Right lobe of liver (tissue), 6 donors: ENCODE measurements around the gene BCL2L15. TPM values are rescaled to one million over a fixed set of nuclear protein-coding genes. Genes with fewer than 3 reads are reported as not detected.

Experiments
- ATAC-seq, 4 donors: fragments of 200-7000 bp; cut with Tn5 transposase; one replicate each; pipeline ENCODE4 v1.9.1; 2020; ENCODE audit warnings: mild to moderate bottlenecking in 4 of 4, moderate library complexity in 4 of 4
- DNase-seq, 3 donors: peaks; one replicate each; pipeline ENCODE4 v3.0.0-alpha.2; 2020
- H3K27ac ChIP-seq, 3 donors: fragments of 200-600 bp; one replicate each; pipeline ENCODE4 v1.8.0; 2022
- H3K27me3 ChIP-seq, 2 donors: fragments of 200-600 bp; one replicate each; pipeline ENCODE4 v1.8.0; 2022
- H3K36me3 ChIP-seq, 4 donors: fragments of 200-600 bp; sonication (generic) in 1 of 4; one replicate each; pipeline versions ENCODE4 v1.5.1 to v1.8.0; 2017 to 2022; ENCODE audit warnings: control low read depth in 1 of 4
- H3K4me1 ChIP-seq, 4 donors: fragments of 200-600 bp; sonication (generic) in 1 of 4; one replicate each; pipeline versions ENCODE4 v1.5.1 to v1.8.0; 2017 to 2022; ENCODE audit warnings: control low read depth in 1 of 4
- H3K4me3 ChIP-seq, 3 donors: fragments of 200-600 bp; one replicate each; pipeline ENCODE4 v1.8.0; 2022
- H3K9me3 ChIP-seq, 4 donors: fragments of 200-600 bp; sonication (generic) in 1 of 4; one replicate each; pipeline versions ENCODE4 v1.5.1 to v1.8.0; 2017 to 2022; ENCODE audit warnings: control low read depth in 1 of 4
- POLR2A ChIP-seq: fragments of 450-650 bp; IDR thresholded peaks from one replicate; pipeline ENCODE4 v1.6.1; 2017; ENCODE audit warnings: antibody characterized with exemption, mild to moderate bottlenecking
- WGBS: methylation state at CpG from one replicate; pipeline ENCODE4 v1.1.6; 2018; ENCODE audit warnings: low coverage, low lambda C conversion rate; ENCODE audit not compliant: insufficient coverage; ENCODE audit errors: missing lambda C conversion rate; 5-methylcytosine and 5-hydroxymethylcytosine counted together
- intact Hi-C, 2 donors: fragments of 100-400 bp; cut with DNase I; formaldehyde crosslinking; loops; one replicate each; pipeline versions ENCODE4 v1.11.2 to v1.14.1; 2022
- total RNA-seq, 6 experiments: library from RNA; depleted of rRNA in 2 of 6; stranded (reverse); fragments of >200 nt in 2 of 6; fragmentation: NEBNext Ultra II Directional in 3 of 6; extraction: Animal tissue kit (Norgen Biotek cat#: 25700) in 3 of 6; gene quantifications; one replicate each; pipeline versions ENCODE4 v1.1.0 to v1.2.4, GENCODE V29; 2016 to 2023
- TF ChIP-seq, protein P1 (sequence below), 4 donors: fragments of 200-600 bp in 3 of 4; fragments of 450-650 bp in 1 of 4; IDR thresholded peaks; one replicate each; pipeline versions ENCODE4 v1.5.1 to v1.8.0; 2016 to 2022; ENCODE audit warnings: antibody characterized with exemption in 4 of 4, mild to moderate bottlenecking in 2 of 4
- donor health status: DM: no; HTN: yes; CAD: no.
- donor health status: DM: no; HTN: no; CAD: no.
- donor health status: DM: no; HTN: no; CAD: no.
- donor health status: DM: no; HTN: yes; CAD: no.
- donor health status: DM: no; HTN: yes; CAD: no.

Gene BCL2L15
- total RNA-seq, 6 experiments from 2014 or later, result 0.06 to 0.73 (median 0.13) TPM; not detected in 1

DNA sequence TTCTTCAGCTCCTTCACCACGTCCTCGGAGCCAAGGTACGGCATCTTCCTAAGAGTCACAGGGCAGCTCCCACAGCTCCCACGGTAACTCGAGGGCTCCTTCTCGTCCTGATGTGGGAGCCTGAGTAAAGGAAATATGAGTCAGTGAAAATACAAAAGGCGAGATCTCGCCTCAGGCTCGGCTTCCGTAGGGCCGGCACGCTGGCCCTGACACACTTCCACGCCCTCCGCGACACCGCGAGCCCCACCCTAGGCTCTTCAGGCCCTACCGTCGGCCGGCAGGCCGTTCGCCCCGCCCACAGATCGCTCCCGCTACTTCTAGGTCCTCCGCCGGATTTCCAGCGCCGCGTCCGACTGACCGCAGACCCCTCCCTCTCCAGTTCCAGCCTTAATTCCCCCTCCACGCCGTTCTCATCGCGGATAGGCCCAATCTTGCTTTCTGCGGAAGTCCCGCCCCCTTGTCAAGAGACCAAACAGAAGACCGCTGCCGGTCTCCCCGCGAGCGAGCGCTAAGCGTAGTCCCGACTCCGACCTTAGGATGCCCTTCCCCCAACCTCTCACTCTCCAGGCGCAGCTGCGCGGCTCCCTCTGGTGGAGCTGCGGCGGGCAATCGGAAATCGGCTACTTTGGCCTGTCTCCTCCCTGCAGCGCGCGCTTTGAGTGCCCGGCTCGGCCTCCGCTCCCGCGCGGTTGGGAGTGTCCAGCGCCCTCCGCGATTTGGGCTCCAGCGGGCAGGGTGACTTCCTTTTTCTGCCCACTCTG is 17.5 kb upstream of the BCL2L15 start, which contains the start of the genes AP4B1 and DCLRE1B:
AP4B1 (minus strand) TSS at position 126 of the 761 bp plus-strand sequence; CDS start at position 44, 82 bp downstream.
DCLRE1B (plus strand) TSS at position 653 of the 761 bp plus-strand sequence. CDS start 261 bp downstream, outside the sequence.
- Histone ChIP-seq H3K4me3 (peak within 1 kb of the TSS; percentile 67 to 76 (median 72)), H3K27me3 (no peaks in the 10 kb centered on the region), H3K27ac (peak within 1 kb of the TSS; percentile 87 to 96 (median 94)), H3K36me3 (peaks cover 0 to 6% (median 0%) of the 10 kb centered on the region in 4 donors), H3K4me1 (peaks cover 0 to 13% (median 0%) of the 10 kb centered on the region in 4 donors), H3K9me3 (no peaks in the 10 kb centered on the region)
- under 1% methylated on average over 41 of the region's 67 CpGs for WGBS
- intact Hi-C loops, result no loop called here
- peak; percentile 64 for TF ChIP-seq POLR2A
- TF ChIP-seq, protein P1, sequence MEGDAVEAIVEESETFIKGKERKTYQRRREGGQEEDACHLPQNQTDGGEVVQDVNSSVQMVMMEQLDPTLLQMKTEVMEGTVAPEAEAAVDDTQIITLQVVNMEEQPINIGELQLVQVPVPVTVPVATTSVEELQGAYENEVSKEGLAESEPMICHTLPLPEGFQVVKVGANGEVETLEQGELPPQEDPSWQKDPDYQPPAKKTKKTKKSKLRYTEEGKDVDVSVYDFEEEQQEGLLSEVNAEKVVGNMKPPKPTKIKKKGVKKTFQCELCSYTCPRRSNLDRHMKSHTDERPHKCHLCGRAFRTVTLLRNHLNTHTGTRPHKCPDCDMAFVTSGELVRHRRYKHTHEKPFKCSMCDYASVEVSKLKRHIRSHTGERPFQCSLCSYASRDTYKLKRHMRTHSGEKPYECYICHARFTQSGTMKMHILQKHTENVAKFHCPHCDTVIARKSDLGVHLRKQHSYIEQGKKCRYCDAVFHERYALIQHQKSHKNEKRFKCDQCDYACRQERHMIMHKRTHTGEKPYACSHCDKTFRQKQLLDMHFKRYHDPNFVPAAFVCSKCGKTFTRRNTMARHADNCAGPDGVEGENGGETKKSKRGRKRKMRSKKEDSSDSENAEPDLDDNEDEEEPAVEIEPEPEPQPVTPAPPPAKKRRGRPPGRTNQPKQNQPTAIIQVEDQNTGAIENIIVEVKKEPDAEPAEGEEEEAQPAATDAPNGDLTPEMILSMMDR (IDR thresholded peaks at IDR 0.05), result peak; percentile 50 to 75 (median 57)
- ATAC-seq (peak; percentile 94 to 97 (median 95)), DNase-seq (peak; percentile 100)

DNA sequence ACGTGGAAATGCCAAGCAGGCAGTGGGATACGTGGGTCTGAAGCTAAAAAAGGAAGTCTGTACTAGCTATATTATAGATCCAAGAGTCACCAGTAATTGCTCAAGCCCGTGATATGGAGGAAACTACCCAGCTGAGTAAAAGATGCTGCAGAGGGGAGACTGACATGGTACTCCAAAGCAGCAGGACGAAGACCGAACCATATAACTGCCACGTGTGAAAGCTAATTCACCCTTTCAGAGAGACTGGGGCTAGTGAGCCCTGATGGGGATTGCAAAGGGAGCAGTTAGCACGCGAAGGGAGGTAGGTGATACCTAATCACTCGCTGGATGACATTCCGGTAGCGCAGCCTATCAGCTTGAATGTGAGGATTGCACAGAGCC is 16.9 kb upstream of the BCL2L15 start:
- H3K4me3 ChIP-seq, result peak overlapping the region; percentile 67 to 76 (median 72)
- H3K27me3 ChIP-seq, result no peaks in the 10 kb centered on the region
- no peak for TF ChIP-seq POLR2A
- TF ChIP-seq, protein P1 (IDR thresholded peaks at IDR 0.05), result no peak
- peak overlapping the region; percentile 87 to 96 (median 94) for H3K27ac ChIP-seq
- peaks cover 0 to 13% (median 0%) of the 10 kb centered on the region in 4 donors for H3K4me1 ChIP-seq
- no peaks in the 10 kb centered on the region for H3K9me3 ChIP-seq
- DNase-seq, result no peak
- ATAC-seq, result peak in 3 of 4 donors; percentile 29 to 33 (median 31)
- H3K36me3 ChIP-seq, result peaks cover 0 to 11% (median 0%) of the 10 kb centered on the region in 4 donors
- 2% methylated on average over 11 of the region's 11 CpGs for WGBS
- intact Hi-C loops, result no loop called here

DNA sequence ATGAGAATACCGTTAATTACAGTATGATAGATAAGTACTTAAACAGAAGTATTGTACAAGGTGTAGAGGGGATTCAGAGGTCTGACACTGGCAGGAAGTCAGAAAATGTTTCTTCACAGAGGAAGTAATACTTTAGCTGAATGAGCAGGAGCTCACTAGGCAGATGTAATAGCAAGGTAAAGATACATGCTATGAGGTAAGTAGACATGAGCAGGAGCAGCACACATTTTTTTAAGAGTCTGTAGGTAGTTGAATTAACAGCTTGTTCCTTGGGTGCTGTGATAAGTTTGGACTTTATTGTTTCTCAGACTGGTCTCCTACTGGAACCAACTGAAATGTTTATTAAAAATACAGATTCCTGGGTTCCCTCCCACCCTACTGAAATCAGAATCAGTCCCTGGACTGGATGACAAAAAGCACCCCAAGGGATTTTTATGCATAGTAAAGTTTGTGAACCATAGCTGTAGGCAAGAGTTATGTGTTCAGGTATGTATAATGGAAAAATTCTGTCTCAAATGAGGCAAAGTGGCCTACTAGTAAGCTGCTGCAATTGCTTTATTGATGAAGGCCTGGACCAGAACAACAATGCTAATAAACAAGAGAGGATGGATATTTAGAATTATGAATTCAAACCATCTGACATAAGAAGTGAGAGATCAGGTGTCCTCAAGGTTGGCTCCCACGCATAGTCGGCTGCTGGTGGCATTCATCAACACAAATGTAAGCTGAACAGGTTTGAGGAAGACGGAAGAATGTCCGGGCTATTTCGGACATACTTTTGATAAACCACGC is 16.3 kb upstream of the BCL2L15 start:
- ATAC-seq (no peak), DNase-seq (no peak)
- H3K9me3 ChIP-seq, result no peaks in the 10 kb centered on the region
- TF ChIP-seq, protein P1 (IDR thresholded peaks at IDR 0.05), result no peak
- no peak for TF ChIP-seq POLR2A
- H3K4me1 ChIP-seq, result peaks cover 0 to 13% (median 0%) of the 10 kb centered on the region in 4 donors
- WGBS, result 27% methylated on average over 7 of the region's 7 CpGs
- peak overlapping the region; percentile 67 to 76 (median 72) for H3K4me3 ChIP-seq
- no peaks in the 10 kb centered on the region for H3K27me3 ChIP-seq
- peaks cover 0 to 12% (median 0%) of the 10 kb centered on the region in 4 donors for H3K36me3 ChIP-seq
- peak overlapping the region; percentile 87 to 96 (median 94) for H3K27ac ChIP-seq
- intact Hi-C loops, result no loop called here

DNA sequence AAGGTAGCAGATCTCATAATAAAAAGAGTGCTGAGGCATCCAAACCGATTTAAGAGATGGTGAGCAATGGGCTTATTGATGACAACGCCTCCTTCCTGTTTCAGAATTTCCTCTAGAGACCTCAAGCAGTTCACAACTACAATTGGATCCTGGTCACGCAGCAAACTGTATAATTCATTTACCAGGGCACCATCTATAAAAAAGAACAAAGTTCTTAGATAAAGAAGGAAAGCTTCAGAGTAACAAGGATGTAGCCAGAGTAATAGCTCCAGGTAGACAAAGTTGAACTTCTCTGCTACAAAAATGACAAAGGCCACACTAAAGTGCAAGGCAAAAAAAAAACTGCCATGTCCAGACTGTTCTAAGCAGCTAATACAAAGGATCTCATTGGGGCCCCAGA is 13.8 kb upstream of the BCL2L15 start:
- Histone ChIP-seq H3K27me3 (no peaks in the 10 kb centered on the region), H3K4me3 (no peak overlapping the region), H3K36me3 (peaks cover 0 to 23% (median 0%) of the 10 kb centered on the region in 4 donors), H3K4me1 (peaks cover 0 to 13% (median 0%) of the 10 kb centered on the region in 4 donors), H3K27ac (no peak overlapping the region), H3K9me3 (no peaks in the 10 kb centered on the region)
- DNase-seq (no peak), ATAC-seq (no peak)
- intact Hi-C loops, result no loop called here
- 55% methylated on average over 3 of the region's 3 CpGs for WGBS
- TF ChIP-seq, protein P1 (IDR thresholded peaks at IDR 0.05), result no peak
- no peak for TF ChIP-seq POLR2A
